GM23338 (cell line): ENCODE results near the gene SREBF2. TPM values are rescaled to one million over a fixed set of nuclear protein-coding genes. Genes with fewer than 3 reads are reported as not detected.

ENCODE experiments used
- ATAC-seq: fragments of 200-7000 bp; cut with Tn5 transposase; 3 replicates; pipeline ENCODE4 v1.9.1; 2020
- DNase-seq: peaks from one replicate; pipeline ENCODE4 v3.0.0-alpha.2; 2015; ENCODE audit warnings: low spot score
- H2AFZ ChIP-seq: fragments of 200-600 bp; sonication (generic); 2 replicates; pipeline ENCODE4 v1.8.0; 2016; ENCODE audit warnings: antibody characterized with exemption, mild to moderate bottlenecking, moderate library complexity
- H3F3A ChIP-seq: fragments of 200-600 bp; sonication (generic); replicated peaks from 2 replicates; pipeline ENCODE4 v1.8.0; 2017; ENCODE audit warnings: antibody characterized with exemption, mixed run types, low read depth
- H3K27ac ChIP-seq: fragments of 200-600 bp; sonication (generic); 2 replicates; pipeline ENCODE4 v1.6.1; 2016; ENCODE audit warnings: low read depth
- H3K27me3 ChIP-seq: fragments of 200-600 bp; sonication (generic); 2 replicates; pipeline ENCODE4 v1.8.0; 2016; ENCODE audit warnings: mild to moderate bottlenecking, mixed run types, moderate library complexity; ENCODE audit not compliant: insufficient read depth
- H3K36me3 ChIP-seq: fragments of 200-600 bp; sonication (generic); 2 replicates; pipeline ENCODE4 v1.8.0; 2016; ENCODE audit warnings: mild to moderate bottlenecking; ENCODE audit not compliant: insufficient read depth
- H3K4me1 ChIP-seq: fragments of 200-600 bp; sonication (generic); 2 replicates; pipeline ENCODE4 v1.8.0; 2016; ENCODE audit warnings: mild to moderate bottlenecking, moderate library complexity; ENCODE audit not compliant: insufficient read depth
- H3K4me2 ChIP-seq: fragments of 200-600 bp; sonication (generic); 2 replicates; pipeline ENCODE4 v1.7.1; 2017; ENCODE audit warnings: mixed run types
- H3K4me3 ChIP-seq: fragments of 200-600 bp; sonication (generic); 2 replicates; pipeline ENCODE4 v1.6.1; 2016; ENCODE audit warnings: mixed run types
- H3K79me2 ChIP-seq: fragments of 200-600 bp; sonication (generic); replicated peaks from 2 replicates; pipeline ENCODE4 v1.8.0; 2017; ENCODE audit warnings: mild to moderate bottlenecking; ENCODE audit not compliant: insufficient read depth
- H3K9me2 ChIP-seq: fragments of 200-600 bp; sonication (generic); 2 replicates; pipeline ENCODE4 v1.8.0; 2017; ENCODE audit not compliant: insufficient read depth
- H4K20me1 ChIP-seq: fragments of 200-600 bp; sonication (generic); replicated peaks from 2 replicates; pipeline ENCODE4 v1.8.0; 2017; ENCODE audit warnings: mild to moderate bottlenecking; ENCODE audit not compliant: insufficient read depth
- H3K27ac Mint-ChIP-seq: 2 replicates; pipeline ENCODE4 v1.8.0; 2020; ENCODE audit warnings: inconsistent platforms, mild to moderate bottlenecking, moderate library complexity, mixed read lengths
- H3K27me3 Mint-ChIP-seq: 3 replicates; pipeline ENCODE4 v1.8.0; 2022; ENCODE audit warnings: low read depth, mild to moderate bottlenecking, moderate library complexity, mixed read lengths, inconsistent platforms; ENCODE audit not compliant: insufficient read depth, poor library complexity
- H3K36me3 Mint-ChIP-seq: 3 replicates; pipeline ENCODE4 v1.8.0; 2021; ENCODE audit warnings: low read depth, mild to moderate bottlenecking, inconsistent platforms, moderate library complexity, mixed read lengths
- H3K4me1 Mint-ChIP-seq: 3 replicates; pipeline ENCODE4 v1.8.0; 2020; ENCODE audit warnings: mild to moderate bottlenecking, inconsistent platforms, mixed read lengths
- H3K4me3 Mint-ChIP-seq: 3 replicates; pipeline ENCODE4 v1.8.0; 2021; ENCODE audit warnings: moderate library complexity, mild to moderate bottlenecking, inconsistent platforms, mixed read lengths
- H3K9me3 Mint-ChIP-seq: 3 replicates; pipeline ENCODE4 v1.8.0; 2020; ENCODE audit warnings: moderate library complexity, mild to moderate bottlenecking, inconsistent platforms, mixed read lengths
- CREB1 ChIP-seq: fragments of 250-450 bp; sonication (Bioruptor Pico); IDR thresholded peaks from 2 replicates; pipeline ENCODE4 v1.5.0; 2020; ENCODE audit warnings: low read depth, mild to moderate bottlenecking, moderate library complexity
- CTCF ChIP-seq, 2 experiments: fragments of 200-600 bp in 1 of 2; sonication (generic) in 1 of 2; conservative IDR thresholded peaks; 2 replicates each; pipeline versions ENCODE4 v1.5.1 to v1.6.1; 2016 to 2017; ENCODE audit warnings: antibody characterized with exemption in 2 of 2, low read depth in 2 of 2, mild to moderate bottlenecking in 2 of 2, moderate library complexity in 1 of 2
- ETS1 ChIP-seq: IDR thresholded peaks from 2 replicates; pipeline ENCODE4 v1.6.1; 2016; ENCODE audit warnings: antibody characterized with exemption
- EZH2 ChIP-seq: fragments of 200-600 bp; sonication (generic); IDR thresholded peaks from one replicate; pipeline ENCODE4 v1.8.0; 2017; ENCODE audit warnings: antibody characterized with exemption, mild to moderate bottlenecking, low read depth; ENCODE audit not compliant: unreplicated experiment
- POLR2AphosphoS5 ChIP-seq: IDR thresholded peaks from 2 replicates; pipeline ENCODE4 v1.6.1; 2016; ENCODE audit warnings: antibody characterized with exemption, low read depth
- ZNF114 ChIP-seq: fragments of 250-450 bp; sonication (Bioruptor Pico); IDR thresholded peaks from 2 replicates; pipeline ENCODE4 v1.5.0; 2020; ENCODE audit warnings: mild to moderate bottlenecking, moderate library complexity
- ZNF462 ChIP-seq: fragments of 250-450 bp; sonication (Bioruptor Pico); IDR thresholded peaks from 2 replicates; pipeline ENCODE4 v1.5.0; 2020; ENCODE audit warnings: mild to moderate bottlenecking, moderate library complexity
- polyA plus RNA-seq: library from polyadenylated mRNA; unstranded; fragments of >200 nt; fragmentation: Nextera tagmentation; extraction: Ambion mirVana; gene quantifications from 2 replicates; pipeline ENCODE4 v1.2.1, GENCODE V29; 2016
- total RNA-seq: library from RNA; depleted of rRNA; stranded (reverse); fragments of >200 nt; shearing (Covaris generic); gene quantifications from 2 replicates; pipeline ENCODE4 v1.2.3, GENCODE V29; 2014

Gene SREBF2
- total and polyA plus RNA-seq, 2 experiments from 2014 or later, result 48.7 to 163 TPM

GRCh38 chr22:41841085-41841712 lies 8.3 kb downstream of the SREBF2 start (continued):
- TF ChIP-seq ETS1 (no peak), POLR2AphosphoS5 (no peak), EZH2 (no peak), ZNF462 (CRISPR knock-in tag) (no peak), ZNF114 (CRISPR knock-in tag) (no peak)

- H3K9me2 ChIP-seq, result no peaks in the 10 kb centered on the region
- H2AFZ ChIP-seq, result no peak overlapping the region
- H3K27ac ChIP-seq, result no peak overlapping the region; the same call in 1 of the 2 replicates
- no peak overlapping the region for H3K4me3 ChIP-seq
- H3K4me1 ChIP-seq, result peaks cover 57% of the 10 kb centered on the region
- H4K20me1 ChIP-seq, result peaks cover 88% of the 10 kb centered on the region
- 0 out of 2 replicates have a peak, but pooled peaks cover 8% of the 10 kb centered on the region for H3K36me3 ChIP-seq
- DNase-seq (no peak), ATAC-seq (no peak)
- H3K79me2 ChIP-seq, result peaks cover 100% of the 10 kb centered on the region
- H3K4me2 ChIP-seq, result no peak overlapping the region
- Mint-ChIP-seq H3K4me1 (peaks cover 50% of the 10 kb centered on the region), H3K36me3 (peaks cover 27% of the 10 kb centered on the region), H3K27ac (no peak overlapping the region; the same call in 1 of the 2 replicates), H3K4me3 (no peak overlapping the region), H3K27me3 (peaks cover 12% of the 10 kb centered on the region), H3K9me3 (no peaks in the 10 kb centered on the region)
- H3K27me3 ChIP-seq, result no peaks in the 10 kb centered on the region
- H3F3A ChIP-seq, result peaks cover 16% of the 10 kb centered on the region
- TF ChIP-seq ETS1, result no peak
- no peak for TF ChIP-seq ZNF114 (CRISPR knock-in tag)
- no peak for TF ChIP-seq CTCF (conservative IDR thresholded peaks at IDR 0.05; ENCODE audit: low read depth in 2 of 2)
- no peak for TF ChIP-seq CREB1
Observed at GRCh38 chr22:41842996-41843970, 10.4 kb downstream of the SREBF2 start.
